Liver (tissue), 9 donors: ENCODE results near the gene C1orf216. TPM values are rescaled to one million over a fixed set of nuclear protein-coding genes. Genes with fewer than 3 reads are reported as not detected.

ENCODE experiments used
- DNase-seq: peaks from one replicate; pipeline ENCODE4 v3.0.0-alpha.2; 2017; ENCODE audit warnings: low spot score
- H3K27ac ChIP-seq, 2 donors: one replicate each; pipeline ENCODE4 v1.7.0; 2013; ENCODE audit warnings: inconsistent platforms in 2 of 2, low read length in 2 of 2, control low read depth in 1 of 2, low read depth in 1 of 2, mild to moderate bottlenecking in 1 of 2
- H3K27me3 ChIP-seq, 4 donors: one replicate each; pipeline versions ENCODE4 v1.6.1 to v1.7.0; 2013; ENCODE audit warnings: low read length in 3 of 4, inconsistent platforms in 1 of 4, mild to moderate bottlenecking in 1 of 4, moderate library complexity in 1 of 4; ENCODE audit not compliant: control insufficient read depth in 4 of 4, insufficient read depth in 4 of 4
- H3K36me3 ChIP-seq, 4 donors: one replicate each; pipeline versions ENCODE4 v1.6.1 to v1.7.0; 2013; ENCODE audit warnings: low read length in 3 of 4, mild to moderate bottlenecking in 3 of 4, low read depth in 1 of 4, moderate library complexity in 1 of 4; ENCODE audit not compliant: control insufficient read depth in 4 of 4, insufficient read depth in 3 of 4
- H3K4me1 ChIP-seq, 4 donors: one replicate each; pipeline versions ENCODE4 v1.6.1 to v1.7.0; 2013; ENCODE audit warnings: low read length in 3 of 4, mild to moderate bottlenecking in 3 of 4, moderate library complexity in 1 of 4; ENCODE audit not compliant: control insufficient read depth in 4 of 4, insufficient read depth in 4 of 4
- H3K4me3 ChIP-seq, 3 donors: one replicate each; pipeline versions ENCODE4 v1.6.1 to v1.7.0; 2013; ENCODE audit warnings: low read length in 3 of 3, control low read depth in 1 of 3, low read depth in 1 of 3, mild to moderate bottlenecking in 1 of 3
- H3K9ac ChIP-seq, 2 donors: one replicate each; pipeline ENCODE4 v1.7.0; 2013; ENCODE audit warnings: low read length in 2 of 2, mild to moderate bottlenecking in 2 of 2, moderate library complexity in 2 of 2, control low read depth in 1 of 2, low read depth in 1 of 2
- H3K9me3 ChIP-seq, 4 donors: one replicate each; pipeline versions ENCODE4 v1.6.1 to v1.7.0; 2013; ENCODE audit warnings: low read length in 3 of 4; ENCODE audit not compliant: control insufficient read depth in 4 of 4
- CTCF ChIP-seq: fragments of 150-350 bp; IDR thresholded peaks from 2 replicates; pipeline ENCODE4 v1.5.1; 2017; ENCODE audit warnings: improper control_type of control experiment, low read depth, low read length; ENCODE audit not compliant: missing input control
- EGR1 ChIP-seq, 2 donors: IDR thresholded peaks; 2 replicates each; pipeline ENCODE4 v1.6.1; 2016 to 2018; ENCODE audit warnings: antibody characterized with exemption in 2 of 2, low read depth in 2 of 2
- FOXA1 ChIP-seq: IDR thresholded peaks from 2 replicates; pipeline ENCODE4 v1.6.1; 2016; ENCODE audit warnings: antibody characterized with exemption
- FOXA2 ChIP-seq: IDR thresholded peaks from 2 replicates; pipeline ENCODE4 v1.6.1; 2016; ENCODE audit warnings: antibody characterized with exemption
- GABPA ChIP-seq, 2 donors: IDR thresholded peaks in 1 of 2; conservative IDR thresholded peaks in 1 of 2; 2 replicates each; pipeline ENCODE4 v1.6.1; 2016; ENCODE audit warnings: antibody characterized with exemption in 2 of 2, mild to moderate bottlenecking in 1 of 2, moderate library complexity in 1 of 2
- HNF4A ChIP-seq, 2 donors: conservative IDR thresholded peaks; 2 replicates each; pipeline ENCODE4 v1.6.1; 2016; ENCODE audit warnings: antibody characterized with exemption in 2 of 2, mild to moderate bottlenecking in 2 of 2
- HNF4G ChIP-seq: IDR thresholded peaks from 2 replicates; pipeline ENCODE4 v1.6.1; 2016; ENCODE audit warnings: antibody characterized with exemption
- JUND ChIP-seq, 2 donors: IDR thresholded peaks; 2 replicates each; pipeline ENCODE4 v1.6.1; 2016; ENCODE audit warnings: antibody characterized with exemption in 2 of 2
- NR2F2 ChIP-seq: IDR thresholded peaks from 2 replicates; pipeline ENCODE4 v1.6.1; 2016; ENCODE audit warnings: antibody characterized with exemption
- RAD21 ChIP-seq, 2 donors: IDR thresholded peaks; 2 replicates each; pipeline ENCODE4 v1.6.1; 2016; ENCODE audit warnings: antibody characterized with exemption in 2 of 2, mild to moderate bottlenecking in 2 of 2
- REST ChIP-seq: IDR thresholded peaks from 2 replicates; pipeline ENCODE4 v1.6.1; 2016; ENCODE audit warnings: antibody characterized with exemption, mild to moderate bottlenecking
- RXRA ChIP-seq, 2 donors: IDR thresholded peaks; 2 replicates each; pipeline ENCODE4 v1.6.1; 2017 to 2018; ENCODE audit warnings: antibody characterized with exemption in 2 of 2, mild to moderate bottlenecking in 1 of 2
- SP1 ChIP-seq: IDR thresholded peaks from 2 replicates; pipeline ENCODE4 v1.6.1; 2018; ENCODE audit warnings: antibody characterized with exemption, mild to moderate bottlenecking
- TAF1 ChIP-seq: conservative IDR thresholded peaks from 2 replicates; pipeline ENCODE4 v1.6.1; 2016; ENCODE audit warnings: antibody characterized with exemption, mild to moderate bottlenecking
- YY1 ChIP-seq: IDR thresholded peaks from 2 replicates; pipeline ENCODE4 v1.6.1; 2016; ENCODE audit warnings: antibody characterized with exemption, mild to moderate bottlenecking
- ZBTB33 ChIP-seq: IDR thresholded peaks from 2 replicates; pipeline ENCODE4 v1.6.1; 2016; ENCODE audit warnings: antibody characterized with exemption
- WGBS: extraction: QIAGEN DNeasy Blood & Tissue Kit; methylation state at CpG from one replicate; pipeline ENCODE4 v1.1.7; 2013; 5-methylcytosine and 5-hydroxymethylcytosine counted together
- polyA plus RNA-seq, 2 donors: library from polyadenylated mRNA; stranded (reverse) in 1 of 2; unstranded in 1 of 2; fragments of 200-250 nt in 1 of 2; fragments of >200 nt in 1 of 2; fragmentation: Nextera tagmentation in 1 of 2; extraction: Ambion mirVana in 1 of 2; gene quantifications; one replicate each; pipeline versions ENCODE4 v1.2.1 to v1.2.3, GENCODE V29; 2013 to 2015
- total RNA-seq, 2 donors: library from RNA; depleted of rRNA; stranded (reverse); fragments of >200 nt; gene quantifications; one replicate each; pipeline ENCODE4 v1.2.3, GENCODE V29; 2014
- TF ChIP-seq, protein P1 (sequence below): IDR thresholded peaks from 2 replicates; pipeline ENCODE4 v1.6.1; 2016; ENCODE audit warnings: antibody characterized with exemption
- TF ChIP-seq, protein P2 (sequence below): IDR thresholded peaks from 2 replicates; pipeline ENCODE4 v1.6.1; 2016; ENCODE audit warnings: antibody characterized with exemption
- donor health status: healthy.
- donor health status: healthy.
- donor health status: healthy.
- donor health status: healthy.
- donor health status: healthy.

Gene C1orf216
- total and polyA plus RNA-seq, 4 donors: 1.2 to 3.4 (median 3.0) TPM

- H3K27me3 ChIP-seq: no peaks in the 10 kb centered on the region
- no peaks in the 10 kb centered on the region for H3K36me3 ChIP-seq
- no peak overlapping the region for H3K9ac ChIP-seq
- H3K4me3 ChIP-seq: peak overlapping the region in 2 of 3 donors; percentile 30 to 55
- no peak overlapping the region for H3K27ac ChIP-seq
- DNase-seq: peak; percentile 42
- peaks cover 3 to 14% (median 6%) of the 10 kb centered on the region in 4 donors for H3K4me1 ChIP-seq
- no peaks in the 10 kb centered on the region for H3K9me3 ChIP-seq
- WGBS: 2% methylated on average over 76 of the region's 76 CpGs
- TF ChIP-seq NR2F2 (no peak), TAF1 (no peak), EGR1 (IDR thresholded peaks at IDR 0.05; ENCODE audit: low read depth in 2 of 2) (no peak), JUND (IDR thresholded peaks at IDR 0.05) (no peak), FOXA2 (no peak), ZBTB33 (no peak), SP1 (no peak), YY1 (no peak), RAD21 (IDR thresholded peaks at IDR 0.05) (no peak)
Measured at GRCh38 chr1:35707601-35708440, 10.9 kb downstream of the C1orf216 start.

GRCh38 chr1:35706846-35707600, 11.7 kb downstream of the C1orf216 start:
- H3K27me3 ChIP-seq: peaks cover 0 to 2% (median 0%) of the 10 kb centered on the region in 4 donors
- no peak for DNase-seq
- H3K36me3 ChIP-seq: no peaks in the 10 kb centered on the region
- peaks cover 3 to 14% (median 6%) of the 10 kb centered on the region in 4 donors for H3K4me1 ChIP-seq
- TF ChIP-seq, protein P1, sequence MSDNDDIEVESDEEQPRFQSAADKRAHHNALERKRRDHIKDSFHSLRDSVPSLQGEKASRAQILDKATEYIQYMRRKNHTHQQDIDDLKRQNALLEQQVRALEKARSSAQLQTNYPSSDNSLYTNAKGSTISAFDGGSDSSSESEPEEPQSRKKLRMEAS: no peak
- no peak for TF ChIP-seq RXRA (IDR thresholded peaks at IDR 0.05)
- TF ChIP-seq HNF4G: no peak
- TF ChIP-seq FOXA2: no peak
- no peak for TF ChIP-seq FOXA1
- TF ChIP-seq TAF1: no peak
- TF ChIP-seq, protein P2, sequence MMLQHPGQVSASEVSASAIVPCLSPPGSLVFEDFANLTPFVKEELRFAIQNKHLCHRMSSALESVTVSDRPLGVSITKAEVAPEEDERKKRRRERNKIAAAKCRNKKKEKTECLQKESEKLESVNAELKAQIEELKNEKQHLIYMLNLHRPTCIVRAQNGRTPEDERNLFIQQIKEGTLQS: no peak
- no peak for TF ChIP-seq REST
- no peak for TF ChIP-seq HNF4A (conservative IDR thresholded peaks at IDR 0.05)
- TF ChIP-seq NR2F2: no peak
- TF ChIP-seq CTCF: no peak
- TF ChIP-seq ZBTB33: no peak
- TF ChIP-seq RAD21 (IDR thresholded peaks at IDR 0.05): no peak
- no peak for TF ChIP-seq EGR1 (IDR thresholded peaks at IDR 0.05; ENCODE audit: low read depth in 2 of 2)
- TF ChIP-seq JUND (IDR thresholded peaks at IDR 0.05): no peak
- TF ChIP-seq YY1: no peak
- no peak for TF ChIP-seq GABPA (IDR thresholded peaks at IDR 0.05 in 1 of 2, conservative IDR thresholded peaks at IDR 0.05 in 1 of 2)
- TF ChIP-seq SP1: no peak
- H3K4me3 ChIP-seq: peak overlapping the region in 1 of 3 donors; percentile 55
- WGBS: 41% methylated on average over 29 of the region's 29 CpGs
- H3K9ac ChIP-seq: no peak overlapping the region
- no peak overlapping the region for H3K27ac ChIP-seq
- no peaks in the 10 kb centered on the region for H3K9me3 ChIP-seq
